Uterus (tissue), 4 donors: Measurements from ENCODE around the gene TPST2. TPM values are rescaled to one million over a fixed set of nuclear protein-coding genes. Genes with fewer than 3 reads are reported as not detected.
A peak's percentile ranks its signal among the peaks of the same experiment; 100 is the strongest.

Experiments
- DNase-seq, 2 donors: peaks; one replicate each; pipeline ENCODE4 v3.0.0-alpha.2; 2019 to 2020
- H3K27ac ChIP-seq, 2 donors: fragments of 200-600 bp; sonication (generic); 1 replicate in 1 of 2; 2 replicates in 1 of 2; pipeline ENCODE4 v1.5.1; 2016 to 2018
- H3K27me3 ChIP-seq, 2 donors: fragments of 200-600 bp; sonication (generic); one replicate each; pipeline ENCODE4 v1.5.1; 2018 to 2019; ENCODE audit warnings: control low read depth in 1 of 2
- H3K36me3 ChIP-seq, 2 donors: fragments of 200-600 bp; sonication (generic); one replicate each; pipeline ENCODE4 v1.5.1; 2019; ENCODE audit warnings: control low read depth in 1 of 2
- H3K4me1 ChIP-seq, 2 donors: fragments of 200-600 bp; sonication (generic); one replicate each; pipeline ENCODE4 v1.5.1; 2018 to 2019; ENCODE audit warnings: control low read depth in 1 of 2
- H3K4me3 ChIP-seq, 2 donors: fragments of 200-600 bp; sonication (generic); 1 replicate in 1 of 2; 2 replicates in 1 of 2; pipeline ENCODE4 v1.5.1; 2018 to 2019; ENCODE audit warnings: mild to moderate bottlenecking in 1 of 2
- H3K9me3 ChIP-seq, 2 donors: fragments of 200-600 bp; sonication (generic); one replicate each; pipeline ENCODE4 v1.5.1; 2019; ENCODE audit warnings: control low read depth in 1 of 2
- POLR2A ChIP-seq, 2 donors: fragments of 450-650 bp; IDR thresholded peaks; one replicate each; pipeline ENCODE4 v1.6.1; 2016; ENCODE audit warnings: antibody characterized with exemption in 2 of 2, mild to moderate bottlenecking in 1 of 2, moderate library complexity in 1 of 2
- intact Hi-C: fragments of 100-400 bp; cut with DNase I; formaldehyde crosslinking; loops from one replicate; pipeline ENCODE4 v1.15.1; 2023; ENCODE audit warnings: low total_unique reads
- total RNA-seq, 4 donors: library from RNA; depleted of rRNA in 3 of 4; stranded (reverse); fragments of >200 nt in 3 of 4; gene quantifications; one replicate each; pipeline versions ENCODE4 v1.1.0 to v1.2.4, GENCODE V29; 2014 to 2023
- TF ChIP-seq, protein P1 (sequence below), 4 experiments: fragments of 200-600 bp in 2 of 4; fragments of 450-650 bp in 2 of 4; sonication (generic) in 2 of 4; IDR thresholded peaks; one replicate each; pipeline ENCODE4 v1.5.1; 2016 to 2019; ENCODE audit warnings: antibody characterized with exemption in 4 of 4, mild to moderate bottlenecking in 2 of 4, moderate library complexity in 1 of 4
- donor health status: DM: yes; HTN: yes; CAD: no.

The TPST2 gene
- total RNA-seq, 4 donors from 2014 or later: 32.4 to 71.5 (median 43.8) TPM

DNA sequence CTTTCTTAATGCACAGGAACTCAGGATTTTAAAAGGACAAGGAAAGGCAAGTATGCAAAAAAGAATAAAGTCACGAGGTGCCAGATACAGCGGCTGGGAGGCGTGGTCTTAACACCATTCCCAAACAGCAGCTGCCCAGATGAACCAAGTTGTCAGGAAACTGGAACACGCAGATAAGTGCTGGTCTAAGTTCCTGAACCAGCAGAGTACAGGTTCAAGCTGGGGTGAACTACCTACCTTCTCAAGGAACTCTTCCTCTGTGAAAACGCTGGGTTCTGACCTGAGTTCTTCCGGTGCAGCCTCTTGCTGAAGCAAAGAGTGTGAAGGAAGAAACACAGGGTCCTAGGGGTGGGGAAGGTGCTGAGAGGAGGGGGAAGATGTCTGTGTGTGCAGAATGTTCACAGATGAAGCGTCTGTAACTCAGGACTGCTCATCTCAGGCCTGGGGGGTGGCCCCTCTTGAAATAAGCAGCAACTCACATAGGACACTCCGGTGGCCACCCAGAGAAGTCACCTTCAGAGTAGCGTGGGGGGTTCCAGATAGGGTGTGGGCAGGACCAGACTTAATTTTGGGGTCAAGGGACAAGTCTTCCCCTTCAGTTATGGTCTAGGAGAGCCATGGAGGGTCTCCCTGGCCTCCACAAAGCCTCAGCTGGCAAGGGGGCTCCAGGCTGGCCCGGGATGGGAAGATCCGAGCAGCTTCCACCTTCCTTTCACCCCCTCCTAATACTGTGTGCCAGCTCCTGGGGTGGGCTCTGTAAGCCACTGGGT is 3.2 kb downstream of the TPST2 start:
- peak in 1 of 2 donors; percentile 34 for DNase-seq
- peak overlapping the region; percentile 40 to 65 for H3K27ac ChIP-seq

DNA sequence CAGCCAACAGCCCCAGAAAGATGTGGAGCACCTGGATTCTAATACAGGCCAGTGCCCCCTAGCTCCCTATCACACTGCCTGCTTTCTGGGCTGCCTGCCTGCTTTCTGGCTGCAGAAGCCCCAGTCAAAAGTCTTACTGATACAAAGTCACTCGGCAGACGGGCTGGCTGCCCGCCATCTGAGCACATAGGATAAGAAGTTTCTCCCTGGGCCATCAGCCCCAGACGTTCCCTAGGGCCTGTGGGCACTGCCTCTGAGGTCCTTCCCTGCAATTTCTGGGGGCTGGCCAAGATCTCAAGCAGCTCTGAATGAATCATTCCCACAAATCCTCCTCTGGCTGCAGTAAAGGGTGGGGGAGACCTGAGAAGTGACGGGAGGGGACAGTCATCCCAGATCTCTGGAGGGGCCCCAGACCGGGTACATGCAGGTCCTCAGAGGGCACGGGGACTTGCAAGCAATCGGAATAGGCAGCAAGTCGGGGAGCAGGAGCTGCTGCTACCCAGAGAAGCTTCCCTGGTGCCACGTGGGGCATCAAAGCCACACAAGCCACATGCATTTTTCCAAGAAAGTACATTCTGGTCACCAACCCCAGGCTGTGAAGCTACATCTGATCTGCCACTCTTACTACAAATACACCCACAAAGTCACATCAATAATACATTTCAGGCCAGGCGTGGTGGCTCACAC is 4.7 kb downstream of the TPST2 start:
- TF ChIP-seq, protein P1, sequence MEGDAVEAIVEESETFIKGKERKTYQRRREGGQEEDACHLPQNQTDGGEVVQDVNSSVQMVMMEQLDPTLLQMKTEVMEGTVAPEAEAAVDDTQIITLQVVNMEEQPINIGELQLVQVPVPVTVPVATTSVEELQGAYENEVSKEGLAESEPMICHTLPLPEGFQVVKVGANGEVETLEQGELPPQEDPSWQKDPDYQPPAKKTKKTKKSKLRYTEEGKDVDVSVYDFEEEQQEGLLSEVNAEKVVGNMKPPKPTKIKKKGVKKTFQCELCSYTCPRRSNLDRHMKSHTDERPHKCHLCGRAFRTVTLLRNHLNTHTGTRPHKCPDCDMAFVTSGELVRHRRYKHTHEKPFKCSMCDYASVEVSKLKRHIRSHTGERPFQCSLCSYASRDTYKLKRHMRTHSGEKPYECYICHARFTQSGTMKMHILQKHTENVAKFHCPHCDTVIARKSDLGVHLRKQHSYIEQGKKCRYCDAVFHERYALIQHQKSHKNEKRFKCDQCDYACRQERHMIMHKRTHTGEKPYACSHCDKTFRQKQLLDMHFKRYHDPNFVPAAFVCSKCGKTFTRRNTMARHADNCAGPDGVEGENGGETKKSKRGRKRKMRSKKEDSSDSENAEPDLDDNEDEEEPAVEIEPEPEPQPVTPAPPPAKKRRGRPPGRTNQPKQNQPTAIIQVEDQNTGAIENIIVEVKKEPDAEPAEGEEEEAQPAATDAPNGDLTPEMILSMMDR (IDR thresholded peaks at IDR 0.05): no peak
- TF ChIP-seq POLR2A (IDR thresholded peaks at IDR 0.05): no peak
- no peaks in the 10 kb centered on the region for H3K9me3 ChIP-seq
- H3K36me3 ChIP-seq: no peaks in the 10 kb centered on the region
- peak; percentile 19 to 32 for DNase-seq
- H3K4me1 ChIP-seq: no peaks in the 10 kb centered on the region
- no peak overlapping the region for H3K4me3 ChIP-seq
- no peaks in the 10 kb centered on the region for H3K27me3 ChIP-seq
- intact Hi-C loops: no loop called here
- no peak overlapping the region for H3K27ac ChIP-seq

More for the DNA sequence above, 3.2 kb downstream of the TPST2 start:
- no peak for TF ChIP-seq POLR2A (IDR thresholded peaks at IDR 0.05)
- TF ChIP-seq, protein P1 (IDR thresholded peaks at IDR 0.05): no peak
- no peaks in the 10 kb centered on the region for H3K9me3 ChIP-seq
- peaks cover 0 to 6% of the 10 kb centered on the region in 2 donors for H3K4me1 ChIP-seq
- intact Hi-C loops: no loop called here
- H3K36me3 ChIP-seq: no peaks in the 10 kb centered on the region
- H3K27me3 ChIP-seq: no peaks in the 10 kb centered on the region
- H3K4me3 ChIP-seq: no peak overlapping the region

DNA sequence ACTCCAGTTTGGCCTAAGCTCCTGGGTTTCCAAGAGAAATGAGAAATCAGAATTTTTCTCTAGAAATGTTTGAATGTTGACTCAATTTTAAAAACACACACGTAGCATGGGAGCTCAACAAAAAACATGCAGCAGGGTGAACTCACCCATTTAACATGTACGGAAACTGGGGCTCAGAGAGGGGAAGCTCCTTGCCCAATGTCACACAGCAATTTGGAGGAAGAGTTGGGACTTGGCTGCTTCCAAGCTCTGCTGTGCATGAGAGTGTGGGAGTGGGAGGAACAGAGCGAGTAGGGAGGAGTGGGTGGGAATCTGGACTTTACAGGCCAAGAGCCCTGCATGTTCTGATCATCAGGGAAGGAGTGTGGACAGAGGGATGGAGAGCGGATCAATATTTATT is 5.9 kb downstream of the TPST2 start:
- Histone ChIP-seq H3K27me3 (no peaks in the 10 kb centered on the region), H3K4me1 (no peaks in the 10 kb centered on the region), H3K9me3 (no peaks in the 10 kb centered on the region), H3K4me3 (no peak overlapping the region), H3K36me3 (no peaks in the 10 kb centered on the region), H3K27ac (no peak overlapping the region)
- DNase-seq: no peak
- TF ChIP-seq POLR2A (IDR thresholded peaks at IDR 0.05): no peak
- TF ChIP-seq, protein P1 (IDR thresholded peaks at IDR 0.05): no peak
- intact Hi-C loops: no loop called here

DNA sequence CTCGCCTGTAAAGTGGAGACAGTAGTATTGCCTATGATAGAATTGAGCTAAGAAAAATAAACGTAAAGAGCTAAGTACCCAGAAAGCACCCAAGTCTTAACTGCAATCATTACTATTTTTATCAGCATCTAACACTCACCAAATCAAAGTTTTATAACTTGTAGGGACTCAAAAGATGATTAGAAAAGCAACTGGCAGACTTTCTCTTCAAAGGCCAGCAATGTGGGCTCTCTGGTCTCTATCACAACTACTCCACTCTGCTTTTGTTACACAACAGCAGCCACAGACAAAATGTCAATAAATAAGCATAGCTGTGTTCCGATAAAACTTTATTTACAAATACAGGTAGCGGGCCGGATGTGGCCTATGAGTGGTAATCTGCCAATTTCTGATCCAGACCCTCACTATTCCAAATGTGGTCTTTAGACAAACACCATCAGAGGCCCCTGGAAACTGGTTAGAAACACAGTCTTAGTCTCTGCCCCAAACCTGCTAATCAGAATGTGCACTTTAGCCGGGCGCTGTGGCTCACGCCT is 8.2 kb downstream of the TPST2 start:
- Histone ChIP-seq H3K36me3 (no peaks in the 10 kb centered on the region), H3K27ac (no peak overlapping the region), H3K27me3 (no peaks in the 10 kb centered on the region), H3K4me1 (no peaks in the 10 kb centered on the region), H3K4me3 (no peak overlapping the region), H3K9me3 (no peaks in the 10 kb centered on the region)
- TF ChIP-seq POLR2A (IDR thresholded peaks at IDR 0.05): no peak
- TF ChIP-seq, protein P1 (IDR thresholded peaks at IDR 0.05): no peak
- no peak for DNase-seq
- intact Hi-C loops: no loop called here

DNA sequence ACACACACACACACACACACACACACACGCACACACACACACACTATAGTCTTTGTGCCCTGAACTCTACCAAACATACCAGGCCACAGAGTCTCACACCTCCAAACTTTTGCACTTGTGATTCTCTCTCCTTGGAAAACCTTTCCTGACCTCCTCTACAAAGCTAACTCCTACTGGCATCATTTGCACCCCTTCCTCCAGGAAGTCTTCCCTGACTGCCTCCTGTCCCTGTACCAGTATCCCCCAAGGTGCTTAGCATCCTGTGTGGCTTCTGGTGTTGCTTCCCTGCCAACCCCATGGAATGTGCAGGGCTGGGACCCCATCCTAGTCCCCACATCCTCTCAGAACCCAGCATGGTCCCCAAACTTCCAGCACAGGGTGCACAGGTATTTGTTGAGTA is 8.9 kb downstream of the TPST2 start:
- Histone ChIP-seq H3K4me1 (no peaks in the 10 kb centered on the region), H3K27ac (no peak overlapping the region), H3K9me3 (no peaks in the 10 kb centered on the region), H3K36me3 (no peaks in the 10 kb centered on the region), H3K27me3 (no peaks in the 10 kb centered on the region), H3K4me3 (no peak overlapping the region)
- DNase-seq: no peak
- intact Hi-C loops: no loop called here
- TF ChIP-seq POLR2A (IDR thresholded peaks at IDR 0.05): no peak
- TF ChIP-seq, protein P1 (IDR thresholded peaks at IDR 0.05): no peak
